ENCODE measurements around the gene OR2D3.

DNA sequence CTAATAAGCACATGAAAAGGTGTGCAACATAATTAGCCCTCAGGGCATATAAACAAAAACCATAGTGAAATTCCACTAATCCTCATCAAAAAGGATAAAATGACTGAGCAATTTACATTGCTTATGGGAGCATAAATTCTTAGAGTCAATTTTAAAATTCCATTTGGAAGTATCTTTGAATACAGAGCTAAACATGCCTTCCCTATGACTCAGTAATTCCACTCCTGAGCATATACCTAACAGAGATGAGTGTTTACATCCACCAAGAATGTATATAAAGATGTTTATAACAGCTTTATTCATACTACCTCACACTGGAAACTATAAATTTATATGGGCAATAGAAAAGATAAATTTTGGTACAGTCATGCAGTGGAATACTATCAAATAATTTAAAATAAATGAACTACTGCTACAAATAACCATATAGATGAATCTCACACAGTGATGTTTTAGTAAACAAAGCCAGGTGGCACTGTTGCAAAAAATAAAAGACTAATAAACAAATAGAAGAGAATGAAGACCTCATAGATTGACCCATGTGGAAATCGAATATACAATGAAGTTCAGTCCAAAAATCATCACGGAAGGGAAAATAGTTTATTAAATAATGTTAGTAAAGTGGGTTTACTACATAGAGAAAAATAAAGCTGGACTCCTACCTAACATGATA, 20.3 kb upstream of the OR2D3 start:
- TF ChIP-seq, protein P1, sequence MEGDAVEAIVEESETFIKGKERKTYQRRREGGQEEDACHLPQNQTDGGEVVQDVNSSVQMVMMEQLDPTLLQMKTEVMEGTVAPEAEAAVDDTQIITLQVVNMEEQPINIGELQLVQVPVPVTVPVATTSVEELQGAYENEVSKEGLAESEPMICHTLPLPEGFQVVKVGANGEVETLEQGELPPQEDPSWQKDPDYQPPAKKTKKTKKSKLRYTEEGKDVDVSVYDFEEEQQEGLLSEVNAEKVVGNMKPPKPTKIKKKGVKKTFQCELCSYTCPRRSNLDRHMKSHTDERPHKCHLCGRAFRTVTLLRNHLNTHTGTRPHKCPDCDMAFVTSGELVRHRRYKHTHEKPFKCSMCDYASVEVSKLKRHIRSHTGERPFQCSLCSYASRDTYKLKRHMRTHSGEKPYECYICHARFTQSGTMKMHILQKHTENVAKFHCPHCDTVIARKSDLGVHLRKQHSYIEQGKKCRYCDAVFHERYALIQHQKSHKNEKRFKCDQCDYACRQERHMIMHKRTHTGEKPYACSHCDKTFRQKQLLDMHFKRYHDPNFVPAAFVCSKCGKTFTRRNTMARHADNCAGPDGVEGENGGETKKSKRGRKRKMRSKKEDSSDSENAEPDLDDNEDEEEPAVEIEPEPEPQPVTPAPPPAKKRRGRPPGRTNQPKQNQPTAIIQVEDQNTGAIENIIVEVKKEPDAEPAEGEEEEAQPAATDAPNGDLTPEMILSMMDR (conservative IDR thresholded peaks at IDR 0.05) = peak; percentile 39
- no peak for TF ChIP-seq ZFX (IDR thresholded peaks at IDR 0.05)

All from C4-2B (cell line).